ENCODE measurements around the gene SLC35C1.

DNA sequence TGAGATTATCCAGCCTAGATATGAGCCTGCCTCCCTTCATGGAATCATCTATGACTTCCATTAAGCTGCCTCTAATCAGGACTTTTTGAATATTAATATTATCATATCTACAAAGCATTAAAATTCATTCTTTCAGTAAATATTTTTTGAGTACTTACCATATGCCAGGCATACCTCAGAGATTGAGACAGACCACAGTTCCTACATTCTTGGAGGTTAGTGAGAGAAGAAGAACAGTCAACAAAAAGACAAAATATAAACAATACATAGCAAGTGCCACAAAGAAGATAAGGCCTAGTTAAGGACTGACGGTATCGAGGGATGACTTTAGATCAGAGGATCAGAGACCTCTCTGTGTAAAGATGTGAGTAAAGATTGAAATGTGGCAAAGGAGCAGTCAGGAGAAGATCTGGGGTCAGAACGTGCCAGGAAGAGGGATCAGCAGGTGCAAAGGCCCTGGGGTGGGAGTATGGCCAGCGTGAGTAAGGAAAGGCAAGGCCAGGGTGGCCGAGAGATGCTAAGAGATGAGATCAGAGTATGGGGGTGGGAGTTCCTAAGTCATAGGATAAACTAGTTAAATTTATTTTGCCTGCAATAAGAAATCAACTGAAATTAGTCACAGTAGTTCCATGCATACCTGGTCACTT lies 15.4 kb downstream of the SLC35C1 start:
- no peak for TF ChIP-seq POLR2A (IDR thresholded peaks at IDR 0.05)
- TF ChIP-seq, protein P1, sequence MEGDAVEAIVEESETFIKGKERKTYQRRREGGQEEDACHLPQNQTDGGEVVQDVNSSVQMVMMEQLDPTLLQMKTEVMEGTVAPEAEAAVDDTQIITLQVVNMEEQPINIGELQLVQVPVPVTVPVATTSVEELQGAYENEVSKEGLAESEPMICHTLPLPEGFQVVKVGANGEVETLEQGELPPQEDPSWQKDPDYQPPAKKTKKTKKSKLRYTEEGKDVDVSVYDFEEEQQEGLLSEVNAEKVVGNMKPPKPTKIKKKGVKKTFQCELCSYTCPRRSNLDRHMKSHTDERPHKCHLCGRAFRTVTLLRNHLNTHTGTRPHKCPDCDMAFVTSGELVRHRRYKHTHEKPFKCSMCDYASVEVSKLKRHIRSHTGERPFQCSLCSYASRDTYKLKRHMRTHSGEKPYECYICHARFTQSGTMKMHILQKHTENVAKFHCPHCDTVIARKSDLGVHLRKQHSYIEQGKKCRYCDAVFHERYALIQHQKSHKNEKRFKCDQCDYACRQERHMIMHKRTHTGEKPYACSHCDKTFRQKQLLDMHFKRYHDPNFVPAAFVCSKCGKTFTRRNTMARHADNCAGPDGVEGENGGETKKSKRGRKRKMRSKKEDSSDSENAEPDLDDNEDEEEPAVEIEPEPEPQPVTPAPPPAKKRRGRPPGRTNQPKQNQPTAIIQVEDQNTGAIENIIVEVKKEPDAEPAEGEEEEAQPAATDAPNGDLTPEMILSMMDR (IDR thresholded peaks at IDR 0.05), result no peak

Data from uterus (tissue), 2 donors.